ENCODE data around the gene HOMEZ. TPM values are rescaled to one million over a fixed set of nuclear protein-coding genes. Genes with fewer than 3 reads are reported as not detected.
"Not testable (repeated sequence)": the region's sequence is repeated elsewhere in the genome, so short reads cannot be mapped to it uniquely, and the experiment has no call there.

HOMEZ gene
- total RNA-seq, 1 donor from 2014 or later = 6.5 TPM

DNA sequence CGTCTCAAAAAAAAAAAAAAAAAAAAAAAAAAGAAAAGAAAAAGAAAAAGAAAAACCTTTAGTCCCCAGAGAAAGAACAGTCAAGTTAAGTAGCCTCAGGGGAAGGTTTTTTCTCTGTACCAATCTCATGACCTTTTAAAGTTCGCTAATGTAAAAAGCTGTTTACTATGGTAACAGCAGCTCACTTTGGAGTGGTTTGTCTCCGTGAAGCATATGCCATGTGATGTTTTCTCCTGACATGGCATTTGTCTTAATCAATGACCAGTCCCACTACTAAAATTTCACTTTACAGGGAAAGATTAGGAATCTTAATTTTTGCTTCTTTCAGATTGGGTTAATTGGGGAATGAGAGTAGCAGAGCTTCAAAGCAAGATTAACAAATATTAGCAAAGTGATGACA lies 43.9 kb downstream of the HOMEZ start:
- no peak for DNase-seq
- ATAC-seq (ENCODE audit: poor library complexity) = no peak
- intact Hi-C loops (cut with DNase I) = no loop called here

DNA sequence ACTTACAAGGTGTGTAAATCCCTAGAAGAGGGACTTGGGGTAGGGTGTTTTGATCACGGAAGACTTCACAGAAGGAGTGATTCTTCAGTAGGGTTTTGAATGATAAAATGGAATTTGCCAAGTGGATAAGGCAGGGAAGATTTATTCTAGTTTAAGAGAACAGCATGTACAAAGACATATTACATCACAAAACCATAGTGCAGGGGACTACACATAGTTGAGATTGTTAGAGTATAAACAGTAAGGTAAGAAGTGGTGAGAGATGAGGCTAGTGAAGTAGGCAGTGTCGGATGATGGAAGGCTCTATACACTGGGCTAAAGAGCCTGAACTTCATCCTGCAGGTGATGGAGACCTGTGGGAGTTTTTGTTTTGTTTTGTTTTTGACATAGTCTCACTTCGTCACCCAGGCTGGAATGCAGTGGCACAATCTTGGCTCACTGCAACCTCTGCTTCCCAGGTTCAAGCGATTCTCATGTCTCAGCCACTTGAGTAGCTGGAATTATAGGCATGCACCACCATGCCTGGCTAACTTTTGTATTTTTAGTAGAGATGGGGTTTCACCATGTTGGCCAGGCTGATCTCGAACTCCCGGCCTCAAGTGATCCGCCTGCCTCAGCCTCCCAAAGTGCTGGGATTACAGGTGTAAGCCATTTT lies 44.7 kb downstream of the HOMEZ start:
- ATAC-seq (ENCODE audit: poor library complexity); intact Hi-C loops (cut with DNase I); DNase-seq: not testable (repeated sequence)

DNA sequence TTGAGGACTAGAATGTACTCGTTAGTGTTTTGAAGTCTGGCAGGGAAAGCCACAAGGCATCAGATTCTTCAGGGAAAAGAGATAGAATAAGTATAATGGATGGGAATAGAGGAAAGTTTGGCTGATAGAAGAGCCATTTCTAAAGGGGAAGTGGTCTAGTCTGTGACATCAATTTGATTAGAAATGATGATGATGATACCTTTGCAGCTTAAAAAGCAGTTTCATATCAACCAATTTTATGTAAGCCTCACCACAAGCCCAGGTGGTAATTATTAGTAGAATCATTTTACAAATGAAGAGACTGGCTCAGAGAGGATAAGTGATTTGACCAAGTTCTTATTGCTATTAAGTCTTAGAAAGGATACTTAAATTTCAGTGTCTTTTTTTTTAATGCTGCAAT lies 45.3 kb downstream of the HOMEZ start:
- DNase-seq = no peak
- intact Hi-C loops (cut with DNase I) = no loop called here
- ATAC-seq (ENCODE audit: poor library complexity) = no peak

DNA sequence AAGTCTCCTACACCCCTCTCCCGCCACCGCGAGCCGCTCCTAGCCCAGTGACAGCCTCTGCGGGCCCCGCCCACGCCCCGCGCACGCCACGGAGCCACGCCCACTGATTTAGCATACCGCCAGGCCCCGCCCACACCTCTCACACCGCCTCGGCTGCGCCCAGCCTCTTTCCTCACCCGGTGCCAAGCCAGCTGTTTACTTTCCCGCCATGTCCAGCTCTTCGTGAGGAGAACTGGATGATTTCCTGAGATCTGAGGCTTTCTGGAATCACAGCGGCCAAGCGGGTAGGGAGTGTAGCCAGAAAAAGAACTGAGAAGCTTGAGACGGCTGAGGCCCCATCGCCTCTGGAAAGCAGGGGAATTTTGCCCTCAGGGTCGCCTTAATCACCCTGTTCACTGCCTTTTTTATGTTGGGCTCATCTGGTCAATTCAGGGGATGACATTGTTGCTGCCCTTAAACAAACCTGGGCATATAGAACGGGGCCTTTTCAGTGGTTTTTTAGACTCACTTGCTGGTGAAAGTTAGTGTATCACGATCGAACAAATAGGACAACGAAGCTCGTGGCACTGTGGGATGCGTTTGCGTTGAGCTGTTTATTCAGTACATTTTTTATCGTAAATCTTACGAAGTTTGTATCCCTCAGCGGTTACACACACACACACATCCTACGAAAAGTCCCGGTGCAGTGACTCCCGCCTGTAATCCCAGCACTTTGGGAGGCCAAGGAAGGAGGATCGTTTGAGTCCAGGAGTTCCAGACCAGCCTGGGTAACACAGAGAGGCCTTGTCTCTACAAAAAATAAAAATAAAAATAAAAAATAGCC lies 47.9 kb downstream of the HOMEZ start, which contains the start of gene RNF212B:
RNF212B (plus strand) TSS at position 165 of the 823 bp plus-strand sequence. CDS start 2,410 bp downstream, outside the sequence.
- peak; percentile 100 for ATAC-seq (ENCODE audit: poor library complexity)
- intact Hi-C loops (cut with DNase I) = no loop called here
- peak; percentile 96 for DNase-seq

DNA sequence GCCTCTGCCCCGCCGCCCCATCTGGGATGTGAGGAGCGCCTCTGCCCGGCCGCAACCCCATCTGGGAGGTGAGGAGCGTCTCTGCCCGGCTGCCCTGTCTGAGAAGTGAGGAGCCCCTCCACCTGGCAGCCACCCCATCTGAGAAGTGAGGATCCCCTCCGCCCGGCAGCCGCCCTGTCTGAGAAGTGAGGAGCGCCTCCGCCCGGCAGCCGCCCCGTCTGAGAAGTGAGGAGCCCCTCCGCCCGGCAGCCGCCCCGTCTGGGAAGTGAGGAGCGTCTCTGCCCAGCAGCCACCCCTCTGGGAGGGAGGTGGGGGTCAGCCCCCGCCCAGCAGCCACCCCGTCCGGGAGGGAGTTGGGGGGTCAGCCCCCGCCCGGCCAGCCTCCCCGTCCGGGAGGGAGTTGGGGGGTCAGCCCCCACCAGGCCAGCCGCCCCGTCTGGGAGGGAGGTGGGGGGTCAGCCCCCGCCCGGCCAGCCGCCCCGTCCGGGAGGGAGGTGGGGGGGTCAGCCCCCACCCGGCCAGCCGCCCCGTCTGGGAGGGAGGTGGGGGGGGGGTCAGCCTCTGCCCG lies 53.6 kb downstream of the HOMEZ start:
- intact Hi-C loops (cut with DNase I); ATAC-seq (ENCODE audit: poor library complexity); DNase-seq: not testable (repeated sequence)

DNA sequence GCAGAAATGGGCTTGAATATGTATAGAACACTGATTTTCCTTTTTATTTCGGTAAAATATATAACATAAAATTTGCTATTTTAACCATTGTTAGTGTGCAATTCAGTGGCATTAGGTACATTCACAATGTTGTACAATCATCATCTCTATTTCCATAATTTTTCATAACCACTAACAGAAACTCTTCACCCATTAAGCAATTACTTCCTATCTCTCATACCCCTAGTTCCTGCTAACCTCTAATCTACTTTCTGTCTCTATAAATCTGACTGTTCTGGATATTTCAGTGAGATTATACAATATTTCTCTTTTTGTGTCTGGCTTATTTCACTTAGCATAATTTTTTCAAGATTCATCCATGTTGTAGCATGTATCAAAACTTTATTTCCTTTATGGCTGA lies 57.1 kb downstream of the HOMEZ start:
- intact Hi-C loops (cut with DNase I) = no loop called here
- ATAC-seq (ENCODE audit: poor library complexity) (no peak), DNase-seq (no peak)

DNA sequence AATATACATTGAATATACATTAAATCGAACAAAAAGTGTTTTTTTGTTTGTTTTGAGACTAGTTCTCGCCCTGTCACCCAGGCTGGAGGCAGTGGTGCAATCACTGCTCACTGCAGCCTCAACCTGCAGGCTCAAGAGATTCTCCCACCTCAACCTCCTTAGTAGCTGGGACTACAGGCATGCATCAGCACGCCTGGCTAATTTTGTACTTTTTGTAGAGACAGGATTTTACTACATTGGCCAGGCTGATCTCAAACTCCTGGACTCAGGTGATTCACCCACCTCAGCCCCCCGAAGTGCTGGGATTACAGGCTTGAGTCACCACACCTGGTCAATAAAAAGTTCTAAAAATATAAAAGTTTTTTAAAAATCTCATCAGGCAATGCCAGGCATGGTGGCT lies 58.4 kb downstream of the HOMEZ start:
- ATAC-seq (ENCODE audit: poor library complexity) = no peak
- intact Hi-C loops (cut with DNase I) = no loop called here
- DNase-seq = no peak

DNA sequence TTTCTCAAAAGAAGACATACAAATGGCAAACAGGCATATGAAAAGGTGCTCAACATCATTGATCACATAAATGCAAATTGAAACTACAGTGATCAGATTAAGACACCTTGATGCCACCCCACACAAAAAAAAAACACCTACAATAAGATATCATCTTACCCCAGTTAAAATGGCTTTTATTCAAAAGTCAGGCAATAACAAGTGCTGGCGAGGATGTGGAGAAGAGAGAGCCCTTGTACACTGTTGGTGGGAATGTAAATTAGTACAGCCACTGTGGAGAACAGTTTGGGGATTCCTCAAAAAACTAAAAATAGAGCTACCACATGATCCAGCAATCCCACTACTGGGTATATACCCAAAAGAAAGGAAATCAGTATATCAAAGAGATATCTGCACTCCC lies 61.0 kb downstream of the HOMEZ start:
- intact Hi-C loops (cut with DNase I); ATAC-seq (ENCODE audit: poor library complexity); DNase-seq: not testable (repeated sequence)

Other genes with a start within 250 kb of the HOMEZ start
- not detected for gene PSMB11, start 243.9 kb downstream of the HOMEZ start, total RNA-seq
- gene CDH24, start 228.6 kb downstream of the HOMEZ start, total RNA-seq = 1.6 TPM
- gene ACIN1, start 191.0 kb downstream of the HOMEZ start, total RNA-seq = 65.8 TPM
- gene C14orf119, start 190.6 kb downstream of the HOMEZ start, total RNA-seq = 20.6 TPM
- not detected for gene CIROP, start 181.1 kb downstream of the HOMEZ start, total RNA-seq
- gene CEBPE, start 166.9 kb downstream of the HOMEZ start, total RNA-seq = not detected
- gene SLC7A8, start 102.5 kb downstream of the HOMEZ start, total RNA-seq = 11.6 TPM
- gene RNF212B, start 48.2 kb downstream of the HOMEZ start, total RNA-seq = not detected
- gene PPP1R3E, start 16.7 kb upstream of the HOMEZ start, total RNA-seq = 6.7 TPM
- gene BCL2L2, start 20.7 kb upstream of the HOMEZ start, total RNA-seq = 37.3 TPM
- 67.7 TPM for gene PABPN1, start 35.3 kb upstream of the HOMEZ start, total RNA-seq
- 10.3 TPM for gene SLC22A17, start 66.8 kb upstream of the HOMEZ start, total RNA-seq
- gene EFS, start 79.0 kb upstream of the HOMEZ start, total RNA-seq = 3.2 TPM
- not detected for gene IL25, start 86.7 kb upstream of the HOMEZ start, total RNA-seq
- 0.27 TPM for gene CMTM5, start 90.9 kb upstream of the HOMEZ start, total RNA-seq
- gene MYH6, start 122.1 kb upstream of the HOMEZ start, total RNA-seq = 4,934 TPM
- 11,793 TPM for gene MYH7, start 149.5 kb upstream of the HOMEZ start, total RNA-seq
- 17.0 TPM for gene NGDN, start 183.6 kb upstream of the HOMEZ start, total RNA-seq

All from Right ventricle myocardium superior (tissue), 1 donor.